SK-N-SH treated with all-trans-retinoic acid at 6 μM for 48 hours (cell line): ENCODE measurements around the gene ELOVL3.

Experiments used
- ATAC-seq: fragments of 200-7000 bp; cut with Tn5 transposase; 3 replicates; pipeline ENCODE4 v1.9.1; 2020; ENCODE audit warnings: mild to moderate bottlenecking, moderate library complexity
- ARNTL ChIP-seq: fragments of 450-650 bp; formaldehyde crosslinking; IDR thresholded peaks from 2 replicates; pipeline ENCODE4 v1.5.0; 2020; ENCODE audit warnings: low read depth, mild to moderate bottlenecking, moderate library complexity, borderline replicate concordance
- BACH2 ChIP-seq: fragments of 250-450 bp; sonication (Bioruptor Pico); IDR thresholded peaks from 2 replicates; pipeline ENCODE4 v1.9.0; 2021; ENCODE audit warnings: mild to moderate bottlenecking, borderline replicate concordance
- CSDC2 ChIP-seq: fragments of 250-450 bp; sonication (Bioruptor Pico); IDR thresholded peaks from 2 replicates; pipeline ENCODE4 v1.5.0; 2020; ENCODE audit warnings: mild to moderate bottlenecking, moderate library complexity
- ESRRG ChIP-seq: fragments of 250-450 bp; sonication (Bioruptor Pico); IDR thresholded peaks from 2 replicates; pipeline ENCODE4 v1.6.1; 2021; ENCODE audit warnings: mild to moderate bottlenecking
- GLIS3 ChIP-seq: fragments of 250-450 bp; sonication (Bioruptor Pico); IDR thresholded peaks from 2 replicates; pipeline ENCODE4 v1.5.0; 2020; ENCODE audit warnings: mild to moderate bottlenecking, moderate library complexity
- ISL1 ChIP-seq: fragments of 250-450 bp; sonication (Bioruptor Pico); IDR thresholded peaks from 2 replicates; pipeline ENCODE4 v2.1.2; 2022; ENCODE audit warnings: mild to moderate bottlenecking, moderate library complexity
- OSR1 ChIP-seq: fragments of 250-450 bp; sonication (Bioruptor Pico); IDR thresholded peaks from 2 replicates; pipeline ENCODE4 v1.8.0; 2022; ENCODE audit warnings: moderate library complexity, mild to moderate bottlenecking, inconsistent platforms
- PPARA ChIP-seq: fragments of 250-450 bp; sonication (Bioruptor Pico); IDR thresholded peaks from 2 replicates; pipeline ENCODE4 v1.5.0; 2020; ENCODE audit warnings: mild to moderate bottlenecking, borderline replicate concordance
- RARB ChIP-seq: fragments of 250-450 bp; sonication (Bioruptor Pico); IDR thresholded peaks from 2 replicates; pipeline ENCODE4 v1.8.0; 2021; ENCODE audit warnings: mild to moderate bottlenecking, moderate library complexity
- SNAI2 ChIP-seq: fragments of 250-450 bp; sonication (Bioruptor Pico); IDR thresholded peaks from 2 replicates; pipeline ENCODE4 v1.5.0; 2020; ENCODE audit warnings: mild to moderate bottlenecking, moderate library complexity
- TCF4 ChIP-seq: fragments of 250-450 bp; sonication (Bioruptor Pico); IDR thresholded peaks from 2 replicates; pipeline ENCODE4 v1.8.0; 2021; ENCODE audit warnings: mild to moderate bottlenecking, moderate library complexity, borderline replicate concordance
- TOX ChIP-seq: fragments of 250-450 bp; sonication (Bioruptor Pico); IDR thresholded peaks from 2 replicates; pipeline ENCODE4 v1.8.0; 2021; ENCODE audit warnings: mild to moderate bottlenecking, moderate library complexity, borderline replicate concordance
- TSHZ2 ChIP-seq: fragments of 250-450 bp; sonication (Bioruptor Pico); IDR thresholded peaks from 2 replicates; pipeline ENCODE4 v1.5.0; 2020; ENCODE audit warnings: mild to moderate bottlenecking, moderate library complexity
- ZC3H10 ChIP-seq: fragments of 250-450 bp; sonication (Bioruptor Pico); IDR thresholded peaks from 2 replicates; pipeline ENCODE4 v1.5.1; 2021; ENCODE audit warnings: mild to moderate bottlenecking, moderate library complexity
- ZFP3 ChIP-seq: fragments of 250-450 bp; sonication (Bioruptor Pico); IDR thresholded peaks from 2 replicates; pipeline ENCODE4 v1.5.0; 2020; ENCODE audit warnings: mild to moderate bottlenecking, moderate library complexity
- ZFP30 ChIP-seq: fragments of 450-650 bp; formaldehyde crosslinking; IDR thresholded peaks from 2 replicates; pipeline ENCODE4 v1.5.0; 2022; ENCODE audit warnings: mild to moderate bottlenecking, moderate library complexity
- ZNF565 ChIP-seq: fragments of 450-650 bp; formaldehyde crosslinking; conservative IDR thresholded peaks from 2 replicates; pipeline ENCODE4 v1.5.0; 2020; ENCODE audit warnings: low read depth, mild to moderate bottlenecking, moderate library complexity
- ZNF70 ChIP-seq: fragments of 450-650 bp; formaldehyde crosslinking; IDR thresholded peaks from 2 replicates; pipeline ENCODE4 v1.5.0; 2020; ENCODE audit warnings: mild to moderate bottlenecking, moderate library complexity
- ZNF8 ChIP-seq: fragments of 450-650 bp; formaldehyde crosslinking; IDR thresholded peaks from 2 replicates; pipeline ENCODE4 v1.5.0; 2020; ENCODE audit warnings: mild to moderate bottlenecking, moderate library complexity
- TF ChIP-seq, protein P1 (sequence below): fragments of 250-450 bp; sonication (Bioruptor Pico); IDR thresholded peaks from 2 replicates; pipeline ENCODE4 v1.8.0; 2020; ENCODE audit warnings: mild to moderate bottlenecking, moderate library complexity, borderline replicate concordance
- TF ChIP-seq, protein P2 (sequence below): fragments of 250-450 bp; sonication (Bioruptor Pico); IDR thresholded peaks from 2 replicates; pipeline ENCODE4 v1.8.0; 2021; ENCODE audit warnings: low read depth, mild to moderate bottlenecking, moderate library complexity, borderline replicate concordance
- TF ChIP-seq, protein P3 (sequence below): fragments of 250-450 bp; sonication (Bioruptor Pico); IDR thresholded peaks from 2 replicates; pipeline ENCODE4 v1.5.1; 2020; ENCODE audit warnings: low read depth, mild to moderate bottlenecking, moderate library complexity
- TF ChIP-seq, protein P4 (sequence below): fragments of 250-450 bp; sonication (Bioruptor Pico); IDR thresholded peaks from 2 replicates; pipeline ENCODE4 v1.5.1; 2021; ENCODE audit warnings: mild to moderate bottlenecking, moderate library complexity

ELOVL3 gene

GRCh38 chr10:102222797-102223196, 3.3 kb upstream of the ELOVL3 start:
- TF ChIP-seq OSR1 (CRISPR knock-in tag) (no peak), ARNTL (CRISPR knock-in tag) (no peak), ESRRG (CRISPR knock-in tag) (no peak), ZNF565 (CRISPR knock-in tag) (no peak), ZFP3 (no peak), TSHZ2 (CRISPR knock-in tag) (no peak), GLIS3 (CRISPR knock-in tag) (no peak), ZC3H10 (no peak), BACH2 (CRISPR knock-in tag) (no peak), SNAI2 (no peak), RARB (no peak), ZFP30 (CRISPR knock-in tag) (no peak), ZNF8 (CRISPR knock-in tag) (no peak), PPARA (CRISPR knock-in tag) (no peak)
- TF ChIP-seq, protein P1, sequence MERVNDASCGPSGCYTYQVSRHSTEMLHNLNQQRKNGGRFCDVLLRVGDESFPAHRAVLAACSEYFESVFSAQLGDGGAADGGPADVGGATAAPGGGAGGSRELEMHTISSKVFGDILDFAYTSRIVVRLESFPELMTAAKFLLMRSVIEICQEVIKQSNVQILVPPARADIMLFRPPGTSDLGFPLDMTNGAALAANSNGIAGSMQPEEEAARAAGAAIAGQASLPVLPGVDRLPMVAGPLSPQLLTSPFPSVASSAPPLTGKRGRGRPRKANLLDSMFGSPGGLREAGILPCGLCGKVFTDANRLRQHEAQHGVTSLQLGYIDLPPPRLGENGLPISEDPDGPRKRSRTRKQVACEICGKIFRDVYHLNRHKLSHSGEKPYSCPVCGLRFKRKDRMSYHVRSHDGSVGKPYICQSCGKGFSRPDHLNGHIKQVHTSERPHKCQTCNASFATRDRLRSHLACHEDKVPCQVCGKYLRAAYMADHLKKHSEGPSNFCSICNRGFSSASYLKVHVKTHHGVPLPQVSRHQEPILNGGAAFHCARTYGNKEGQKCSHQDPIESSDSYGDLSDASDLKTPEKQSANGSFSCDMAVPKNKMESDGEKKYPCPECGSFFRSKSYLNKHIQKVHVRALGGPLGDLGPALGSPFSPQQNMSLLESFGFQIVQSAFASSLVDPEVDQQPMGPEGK (CRISPR knock-in tag) = no peak
- TF ChIP-seq, protein P2, sequence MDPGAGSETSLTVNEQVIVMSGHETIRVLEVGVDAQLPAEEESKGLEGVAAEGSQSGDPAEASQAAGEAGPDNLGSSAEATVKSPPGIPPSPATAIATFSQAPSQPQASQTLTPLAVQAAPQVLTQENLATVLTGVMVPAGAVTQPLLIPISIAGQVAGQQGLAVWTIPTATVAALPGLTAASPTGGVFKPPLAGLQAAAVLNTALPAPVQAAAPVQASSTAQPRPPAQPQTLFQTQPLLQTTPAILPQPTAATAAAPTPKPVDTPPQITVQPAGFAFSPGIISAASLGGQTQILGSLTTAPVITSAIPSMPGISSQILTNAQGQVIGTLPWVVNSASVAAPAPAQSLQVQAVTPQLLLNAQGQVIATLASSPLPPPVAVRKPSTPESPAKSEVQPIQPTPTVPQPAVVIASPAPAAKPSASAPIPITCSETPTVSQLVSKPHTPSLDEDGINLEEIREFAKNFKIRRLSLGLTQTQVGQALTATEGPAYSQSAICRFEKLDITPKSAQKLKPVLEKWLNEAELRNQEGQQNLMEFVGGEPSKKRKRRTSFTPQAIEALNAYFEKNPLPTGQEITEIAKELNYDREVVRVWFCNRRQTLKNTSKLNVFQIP = no peak
- TF ChIP-seq, protein P3, sequence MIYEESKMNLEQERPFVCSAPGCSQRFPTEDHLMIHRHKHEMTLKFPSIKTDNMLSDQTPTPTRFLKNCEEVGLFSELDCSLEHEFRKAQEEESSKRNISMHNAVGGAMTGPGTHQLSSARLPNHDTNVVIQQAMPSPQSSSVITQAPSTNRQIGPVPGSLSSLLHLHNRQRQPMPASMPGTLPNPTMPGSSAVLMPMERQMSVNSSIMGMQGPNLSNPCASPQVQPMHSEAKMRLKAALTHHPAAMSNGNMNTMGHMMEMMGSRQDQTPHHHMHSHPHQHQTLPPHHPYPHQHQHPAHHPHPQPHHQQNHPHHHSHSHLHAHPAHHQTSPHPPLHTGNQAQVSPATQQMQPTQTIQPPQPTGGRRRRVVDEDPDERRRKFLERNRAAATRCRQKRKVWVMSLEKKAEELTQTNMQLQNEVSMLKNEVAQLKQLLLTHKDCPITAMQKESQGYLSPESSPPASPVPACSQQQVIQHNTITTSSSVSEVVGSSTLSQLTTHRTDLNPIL (CRISPR knock-in tag) = no peak
- no peak for ATAC-seq

DNA sequence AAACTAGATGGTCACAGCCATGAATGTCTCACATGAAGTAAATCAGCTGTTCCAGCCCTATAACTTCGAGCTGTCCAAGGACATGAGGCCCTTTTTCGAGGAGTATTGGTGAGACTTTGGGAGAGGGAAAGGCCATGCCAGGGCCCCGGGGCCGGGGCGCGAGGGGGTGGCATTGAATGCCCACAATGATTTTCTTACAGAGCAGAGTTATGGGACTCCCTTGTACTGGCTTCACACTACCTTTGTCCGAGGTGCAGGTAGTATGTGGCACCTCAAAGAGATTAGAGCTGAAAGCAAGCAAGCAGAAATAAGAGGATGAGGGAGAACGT, 407 bp downstream of the ELOVL3 start:
- TF ChIP-seq ARNTL (CRISPR knock-in tag) (no peak), ZNF565 (CRISPR knock-in tag) (no peak), OSR1 (CRISPR knock-in tag) (no peak), TOX (CRISPR knock-in tag) (no peak), CSDC2 (CRISPR knock-in tag) (no peak), ZFP3 (no peak), ZNF70 (CRISPR knock-in tag) (no peak), GLIS3 (CRISPR knock-in tag) (no peak), BACH2 (CRISPR knock-in tag) (no peak)
- TF ChIP-seq, protein P3 (CRISPR knock-in tag) = no peak
- TF ChIP-seq, protein P1 (CRISPR knock-in tag) = no peak
- no peak for ATAC-seq

DNA sequence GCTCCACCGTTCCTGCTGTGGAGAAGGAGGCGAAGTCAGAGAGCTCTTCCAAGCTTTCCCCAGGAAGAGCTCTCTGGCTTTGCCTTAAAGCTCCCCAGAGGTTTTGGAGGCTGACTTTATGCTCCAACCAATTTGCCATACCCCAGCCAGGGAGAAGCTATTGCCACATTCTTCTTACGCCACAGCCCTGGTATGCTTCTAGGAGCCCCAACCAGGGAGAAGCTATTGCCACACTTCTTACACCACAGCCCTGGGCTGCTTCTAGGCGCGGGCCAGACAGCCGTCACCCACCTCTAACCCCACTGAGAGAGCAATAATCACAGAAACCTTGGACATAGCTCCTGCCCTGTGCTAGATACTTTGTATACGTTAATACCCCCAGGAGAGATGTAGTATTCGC, 951 bp downstream of the ELOVL3 start:
- ATAC-seq = no peak
- TF ChIP-seq ZFP30 (CRISPR knock-in tag) (no peak), TCF4 (CRISPR knock-in tag) (no peak), ESRRG (CRISPR knock-in tag) (no peak), ZNF8 (CRISPR knock-in tag) (no peak), RARB (no peak), TOX (CRISPR knock-in tag) (no peak), ISL1 (CRISPR knock-in tag) (no peak), ZNF70 (CRISPR knock-in tag) (no peak)
- TF ChIP-seq, protein P2 = no peak
- TF ChIP-seq, protein P4, sequence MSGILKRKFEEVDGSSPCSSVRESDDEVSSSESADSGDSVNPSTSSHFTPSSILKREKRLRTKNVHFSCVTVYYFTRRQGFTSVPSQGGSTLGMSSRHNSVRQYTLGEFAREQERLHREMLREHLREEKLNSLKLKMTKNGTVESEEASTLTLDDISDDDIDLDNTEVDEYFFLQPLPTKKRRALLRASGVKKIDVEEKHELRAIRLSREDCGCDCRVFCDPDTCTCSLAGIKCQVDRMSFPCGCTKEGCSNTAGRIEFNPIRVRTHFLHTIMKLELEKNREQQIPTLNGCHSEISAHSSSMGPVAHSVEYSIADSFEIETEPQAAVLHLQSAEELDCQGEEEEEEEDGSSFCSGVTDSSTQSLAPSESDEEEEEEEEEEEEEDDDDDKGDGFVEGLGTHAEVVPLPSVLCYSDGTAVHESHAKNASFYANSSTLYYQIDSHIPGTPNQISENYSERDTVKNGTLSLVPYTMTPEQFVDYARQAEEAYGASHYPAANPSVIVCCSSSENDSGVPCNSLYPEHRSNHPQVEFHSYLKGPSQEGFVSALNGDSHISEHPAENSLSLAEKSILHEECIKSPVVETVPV (CRISPR knock-in tag) = no peak
